Measurements from ENCODE around the gene MRPL21.

DNA sequence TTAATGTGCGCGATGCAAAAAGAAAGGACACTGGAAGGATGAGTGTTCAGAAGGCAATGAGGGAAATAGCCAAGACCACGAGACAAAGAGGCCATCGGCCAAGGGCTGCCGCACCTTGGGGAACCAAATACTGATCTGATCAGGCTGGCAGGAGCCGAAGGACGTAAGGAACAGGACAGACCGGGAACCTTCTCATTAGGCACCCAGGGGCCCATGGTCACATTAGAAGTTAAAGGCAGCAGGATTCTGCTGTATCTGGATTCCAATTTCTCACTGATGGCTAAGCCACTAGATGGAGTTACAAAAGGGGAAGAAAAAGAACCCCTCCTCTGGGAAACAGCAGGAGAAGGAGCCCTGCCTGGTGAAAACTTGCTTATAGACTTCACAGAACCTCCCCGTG is 33.2 kb downstream of the MRPL21 start:
- TF ChIP-seq CTCF (conservative IDR thresholded peaks at IDR 0.05 in 1 of 2, IDR thresholded peaks at IDR 0.05 in 1 of 2; ENCODE audit: extremely low read depth in 1 of 2, insufficient read depth in 1 of 2, low read depth in 1 of 2, low read length in 2 of 2) (no peak), EZH2 (IDR thresholded peaks at IDR 0.05; ENCODE audit: borderline replicate concordance, low read length) (no peak)

Measured in mammary epithelial cell (primary cell).